Measurements from ENCODE around the gene TMEM204.

Gene TMEM204

DNA sequence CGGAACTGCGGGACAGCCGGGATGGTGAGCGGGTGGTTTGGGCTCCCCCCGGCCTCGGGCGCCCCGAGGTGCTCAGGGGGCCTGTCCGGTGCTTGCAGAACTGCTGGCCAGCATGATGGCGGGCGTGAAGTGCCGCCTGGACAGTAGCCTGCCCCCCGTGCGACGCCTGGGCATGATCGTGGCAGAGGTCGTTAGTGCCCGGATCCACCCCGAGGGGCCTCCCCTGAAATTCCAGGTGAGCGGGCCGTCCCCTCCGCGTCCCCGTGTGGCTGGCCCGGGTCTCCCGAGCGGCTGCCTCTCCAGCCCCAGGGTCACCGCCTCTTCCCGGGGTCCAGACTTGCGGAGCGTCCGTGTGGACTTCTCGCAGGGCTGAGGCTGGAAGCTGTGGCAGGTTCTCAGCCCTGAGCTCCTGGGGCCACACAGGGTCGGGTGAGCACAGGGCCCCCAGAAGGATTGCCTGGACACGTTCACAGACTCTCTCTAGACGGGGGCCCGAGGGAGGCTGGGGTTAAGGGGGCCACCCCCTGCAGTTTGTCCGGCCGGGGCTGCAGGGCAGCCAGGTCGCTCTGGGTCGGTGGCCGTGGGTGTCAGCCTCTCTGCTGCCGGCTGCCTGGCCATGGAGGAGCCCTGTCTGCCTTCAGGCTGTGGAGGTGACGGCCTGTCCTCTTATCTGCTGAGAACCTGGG is 32.9 kb upstream of the TMEM204 start:
- no peak for DNase-seq

DNA sequence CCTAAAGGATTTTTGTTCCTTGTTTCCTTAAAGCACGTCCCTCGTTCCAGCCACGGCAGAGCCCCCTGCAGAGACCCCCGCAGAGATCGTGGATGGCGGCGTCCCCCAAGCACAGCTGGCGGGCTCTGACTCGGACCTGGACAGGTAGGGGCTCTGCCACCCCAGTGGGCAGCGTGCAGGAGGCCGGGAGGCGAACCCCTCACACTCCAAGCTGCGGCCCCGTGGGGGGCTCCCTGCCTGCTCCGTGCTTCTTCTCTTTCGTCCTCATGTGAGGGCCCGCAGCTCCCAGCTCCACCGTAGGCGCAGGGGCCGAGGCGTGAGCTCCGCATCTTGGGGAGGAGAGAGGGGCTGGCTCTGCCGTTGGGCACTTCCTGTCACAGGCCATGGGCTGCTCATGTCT is 31.8 kb upstream of the TMEM204 start:
- DNase-seq: no peak

DNA sequence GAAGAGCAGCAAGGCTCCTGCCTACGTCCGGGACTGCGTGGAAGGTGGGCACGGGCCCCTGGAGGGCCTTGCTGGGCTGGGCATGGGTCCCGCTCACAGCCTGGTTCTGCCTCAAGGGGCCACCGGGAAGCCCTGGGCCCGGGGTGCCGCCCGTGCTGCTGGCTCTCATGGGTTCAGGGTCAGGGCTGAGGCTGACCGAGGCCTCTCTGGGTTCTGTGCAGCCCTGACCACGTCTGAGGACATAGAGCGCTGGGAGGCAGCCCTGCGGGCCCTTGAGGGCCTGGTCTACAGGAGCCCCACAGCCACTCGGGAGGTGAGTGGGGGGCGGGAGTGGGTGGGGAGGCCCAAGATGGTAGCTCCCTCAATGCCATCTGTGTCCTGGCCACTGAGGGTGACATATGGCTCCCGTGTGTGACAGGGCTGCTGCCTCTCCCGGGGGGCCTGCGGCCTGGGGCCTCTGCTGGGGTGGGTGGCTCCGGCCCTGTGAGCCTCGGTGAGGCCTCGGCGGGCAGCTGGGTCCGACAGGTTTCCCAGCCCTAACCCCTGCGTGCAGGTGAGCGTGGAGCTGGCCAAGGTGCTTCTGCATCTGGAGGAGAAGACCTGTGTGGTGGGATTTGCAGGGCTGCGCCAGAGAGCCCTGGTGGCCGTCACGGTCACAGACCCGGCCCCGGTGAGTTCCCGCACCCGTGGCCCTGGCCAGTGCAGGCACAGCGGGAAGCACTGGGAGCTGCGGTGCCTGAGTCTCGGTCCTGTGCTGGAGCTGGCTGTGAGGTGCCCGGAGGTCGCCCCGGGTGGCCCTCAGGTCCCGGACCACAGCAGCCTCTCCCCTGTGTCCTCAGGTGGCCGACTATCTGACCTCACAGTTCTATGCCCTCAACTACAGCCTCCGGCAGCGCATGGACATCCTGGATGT is 31.1 kb upstream of the TMEM204 start:
- no peak for DNase-seq

DNA sequence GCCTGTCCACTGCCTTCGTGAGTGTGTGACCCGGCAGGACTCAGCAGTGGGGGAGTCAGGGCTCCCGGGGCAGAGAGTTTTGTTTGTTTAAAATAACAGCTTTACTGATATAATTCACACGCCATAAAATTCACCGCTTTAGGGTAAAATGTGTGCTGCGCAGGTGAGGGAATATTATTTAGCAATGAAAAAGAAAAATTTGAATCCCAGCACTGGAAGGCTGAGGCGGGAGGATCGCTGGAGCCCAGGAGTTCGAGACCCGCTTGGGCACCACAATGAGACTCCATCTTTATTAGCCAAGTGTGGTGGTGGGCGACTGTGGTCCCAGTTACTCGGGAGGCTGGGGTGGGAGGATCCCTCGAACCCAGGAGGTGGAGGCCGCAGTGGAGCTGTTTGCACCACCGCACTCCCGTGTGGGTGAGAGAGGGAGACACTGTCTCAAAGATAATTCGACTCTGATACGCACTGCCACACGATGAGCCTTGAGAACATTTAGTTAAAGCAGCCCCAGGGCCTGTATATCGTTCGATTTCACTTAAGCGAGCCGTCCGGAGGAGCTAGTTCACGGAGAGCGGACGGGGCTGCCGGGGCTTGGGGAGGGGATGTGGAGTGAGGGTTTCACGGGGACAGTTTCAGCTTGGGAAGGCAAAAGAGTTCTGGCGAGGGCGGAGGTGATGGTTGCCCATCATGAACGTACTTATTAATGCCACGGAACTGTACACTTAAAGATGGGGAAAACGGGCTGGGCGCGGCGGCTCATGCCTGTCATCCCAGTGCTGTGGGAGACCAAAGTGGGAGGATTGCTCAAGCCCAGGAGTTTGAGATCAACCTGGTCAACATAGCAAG is 30.1 kb upstream of the TMEM204 start:
- no peak for DNase-seq

DNA sequence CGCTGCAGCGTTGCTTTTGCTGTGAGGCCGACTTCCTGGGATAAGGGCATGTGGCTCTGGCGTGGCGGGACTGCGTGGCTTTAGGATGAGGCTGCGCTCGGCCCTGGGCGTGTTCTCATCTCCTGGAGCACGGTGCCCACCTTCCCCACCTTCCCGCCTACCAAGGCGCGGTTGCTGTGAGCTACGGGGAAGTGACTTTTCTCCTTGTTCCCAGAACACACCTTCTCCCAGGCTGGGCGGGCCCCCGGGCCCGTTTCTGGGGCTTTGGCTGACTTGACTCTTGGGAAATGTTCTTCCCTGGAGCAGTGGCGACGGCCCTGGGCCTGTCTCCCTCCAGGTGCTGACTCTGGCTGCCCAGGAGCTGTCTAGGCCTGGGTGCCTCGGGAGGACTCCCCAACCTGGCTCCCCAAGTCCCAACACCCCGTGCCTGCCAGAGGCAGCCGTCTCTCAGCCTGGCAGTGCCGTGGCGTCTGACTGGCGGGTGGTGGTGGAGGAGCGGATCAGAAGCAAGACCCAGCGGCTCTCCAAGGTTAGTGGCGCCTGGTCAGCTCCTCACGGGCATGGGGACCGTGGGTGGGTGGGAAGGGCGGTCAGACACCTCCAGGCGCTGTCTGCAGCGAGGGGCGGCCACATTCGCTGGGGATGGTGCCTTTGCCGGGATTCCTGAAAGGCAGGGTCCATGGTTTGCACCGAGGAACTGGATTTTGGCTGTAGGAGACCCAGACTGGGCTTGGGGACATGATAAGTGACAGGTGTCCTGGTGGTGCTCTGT is 28.2 kb upstream of the TMEM204 start:
- no peak for DNase-seq

DNA sequence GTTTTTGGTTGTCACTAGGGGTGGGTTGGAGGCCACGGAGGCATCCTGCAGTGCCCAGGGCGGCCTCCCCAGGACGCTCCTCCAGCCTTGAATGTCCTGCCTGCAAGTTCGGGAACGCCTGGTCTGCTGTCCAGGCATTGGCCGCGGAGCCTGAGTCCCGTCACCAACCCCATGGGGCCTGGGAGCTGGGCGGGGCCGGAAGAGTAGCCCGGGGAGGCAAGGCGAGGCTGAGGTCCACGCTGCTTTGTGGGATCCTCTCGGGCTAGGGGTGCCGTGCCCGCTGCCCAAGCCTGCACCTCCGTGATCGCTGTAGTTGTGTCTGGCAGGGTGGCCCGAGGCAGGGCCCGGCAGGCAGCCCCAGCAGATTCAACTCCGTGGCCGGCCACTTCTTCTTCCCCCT is 27.6 kb upstream of the TMEM204 start:
- DNase-seq: no peak

DNA sequence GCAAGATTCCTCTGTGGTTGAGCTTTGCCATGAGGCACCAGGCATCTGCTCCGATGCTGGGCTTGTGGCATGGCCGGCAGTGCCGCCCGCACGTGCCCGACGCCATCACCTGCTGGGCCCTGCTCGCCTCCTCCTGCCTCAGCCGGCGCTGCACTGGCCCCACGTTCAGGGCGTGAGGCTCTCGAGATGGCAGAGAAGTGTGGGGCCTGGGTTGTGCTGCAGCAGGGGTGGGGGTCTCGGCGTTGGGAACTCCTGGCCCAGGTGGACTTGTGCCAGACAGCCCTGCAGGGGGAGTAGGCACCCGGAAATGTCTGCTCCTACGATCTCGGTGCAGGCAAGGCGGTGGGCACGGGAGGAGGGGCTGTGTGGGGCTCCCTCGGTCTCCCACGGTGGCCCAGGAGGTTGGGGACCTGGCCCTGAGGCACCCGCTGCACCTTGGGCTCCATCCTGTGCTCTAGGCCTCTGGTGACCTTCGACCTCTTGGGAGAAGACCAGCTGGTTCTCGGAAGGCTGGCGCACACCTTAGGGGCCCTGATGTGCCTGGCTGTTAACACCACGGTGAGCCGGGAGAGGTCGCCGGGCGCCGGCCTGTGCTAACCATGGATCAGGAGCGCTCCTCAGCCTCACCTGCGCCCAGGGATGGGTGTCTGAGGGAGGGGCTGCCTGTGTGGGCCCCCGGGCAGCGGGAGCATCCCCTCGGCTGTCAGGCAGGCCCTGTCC is 26.8 kb upstream of the TMEM204 start:
- DNase-seq: no peak

DNA sequence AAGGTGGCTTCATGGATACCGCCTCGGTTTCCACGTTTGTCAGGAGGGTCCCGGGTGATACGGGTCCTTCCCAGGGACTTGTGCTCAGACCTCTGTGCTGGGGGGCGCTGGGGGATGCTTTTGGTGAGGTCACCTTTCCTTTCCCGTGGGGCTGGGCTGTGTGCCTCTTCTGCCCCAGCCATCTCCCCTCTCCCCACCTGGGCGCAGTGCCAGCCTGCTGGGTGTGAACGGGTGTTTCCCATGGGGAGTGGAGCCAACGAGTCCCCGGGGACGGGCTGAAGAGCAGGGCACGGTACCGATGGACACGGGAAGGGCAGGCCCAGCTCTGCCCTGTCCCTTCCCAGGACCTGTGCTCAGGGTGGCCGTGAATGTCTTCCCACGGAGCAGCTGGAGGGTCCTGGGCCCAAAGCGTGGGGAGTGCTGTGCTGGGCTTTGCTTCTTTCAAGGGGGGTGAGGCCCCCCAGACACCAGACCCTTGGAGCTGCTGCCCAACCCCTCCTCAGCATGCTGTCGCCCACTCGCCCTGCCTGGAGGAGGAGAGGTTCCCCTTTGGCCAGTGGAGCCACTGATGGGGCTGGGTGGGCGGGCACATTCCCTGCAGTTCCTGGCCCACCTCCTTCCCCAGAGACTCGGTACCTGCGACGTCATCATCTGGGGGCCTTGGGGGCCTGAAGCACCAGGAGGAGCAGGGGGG is 24.8 kb upstream of the TMEM204 start:
- no peak for DNase-seq

DNA sequence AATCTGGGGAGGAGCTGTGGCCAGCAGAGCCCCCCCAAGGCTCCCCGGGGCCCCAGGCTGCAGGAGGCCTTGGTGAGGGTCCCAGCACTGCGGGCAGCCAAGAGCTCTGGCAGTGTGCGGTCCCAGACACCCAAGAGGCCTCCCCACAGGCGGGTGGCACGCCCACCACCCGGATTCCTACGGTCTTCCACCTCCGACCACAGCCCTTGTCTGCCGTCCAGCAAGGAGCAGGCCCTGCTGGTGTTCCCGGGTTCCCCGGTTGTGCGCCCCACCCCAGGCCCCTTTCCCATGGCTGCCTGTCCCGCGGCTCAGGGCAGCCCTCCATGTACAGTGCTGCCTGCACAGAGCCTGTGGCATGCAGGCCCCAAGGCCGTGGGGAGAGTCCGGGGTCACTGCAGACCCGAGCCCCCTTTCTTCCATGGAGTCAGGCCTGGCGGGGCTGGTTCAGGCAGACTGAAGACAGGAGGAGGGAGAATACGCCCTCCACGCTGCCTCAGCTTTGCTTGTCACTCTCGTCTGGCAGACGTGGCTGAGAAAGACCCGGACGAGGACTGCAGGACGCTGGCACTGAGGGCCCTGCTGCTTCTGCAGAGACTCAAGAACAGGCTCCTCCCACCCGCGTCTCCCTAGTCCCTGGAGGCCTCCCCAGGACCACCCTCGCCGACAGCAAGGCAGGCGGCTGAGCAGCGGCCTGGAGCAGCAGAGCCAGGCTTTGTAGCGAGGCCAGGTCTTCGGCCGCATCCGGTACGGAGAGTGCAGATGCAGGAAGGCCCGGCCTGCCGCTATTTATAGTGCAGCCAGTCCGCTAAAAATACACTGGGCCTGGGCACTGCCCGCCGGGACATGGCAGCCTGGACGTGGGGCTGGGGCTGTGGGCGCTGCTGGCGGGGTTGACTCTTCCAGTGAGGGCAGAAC is 23.9 kb upstream of the TMEM204 start:
- no peak for DNase-seq

DNA sequence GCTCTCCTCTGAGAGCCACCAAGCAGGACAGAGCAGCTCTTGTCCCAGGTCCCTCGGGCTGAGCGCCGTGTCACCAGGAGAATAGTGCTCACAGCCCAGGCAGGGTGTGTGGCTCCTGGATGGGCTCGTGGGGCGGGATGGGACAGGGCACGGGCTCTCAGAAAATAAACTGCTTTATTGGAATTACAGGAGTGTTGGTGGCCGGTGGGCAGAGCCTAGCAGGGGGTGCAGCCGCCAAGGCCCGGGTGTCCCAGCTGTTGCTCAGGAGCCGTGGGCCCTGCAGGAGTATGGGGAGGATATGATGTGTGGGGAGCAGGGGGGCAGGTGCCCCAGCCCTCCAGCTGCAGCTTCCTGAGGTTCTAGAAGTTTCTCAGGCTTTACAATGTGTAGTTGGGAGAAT is 23.2 kb upstream of the TMEM204 start:
- DNase-seq: no peak

DNA sequence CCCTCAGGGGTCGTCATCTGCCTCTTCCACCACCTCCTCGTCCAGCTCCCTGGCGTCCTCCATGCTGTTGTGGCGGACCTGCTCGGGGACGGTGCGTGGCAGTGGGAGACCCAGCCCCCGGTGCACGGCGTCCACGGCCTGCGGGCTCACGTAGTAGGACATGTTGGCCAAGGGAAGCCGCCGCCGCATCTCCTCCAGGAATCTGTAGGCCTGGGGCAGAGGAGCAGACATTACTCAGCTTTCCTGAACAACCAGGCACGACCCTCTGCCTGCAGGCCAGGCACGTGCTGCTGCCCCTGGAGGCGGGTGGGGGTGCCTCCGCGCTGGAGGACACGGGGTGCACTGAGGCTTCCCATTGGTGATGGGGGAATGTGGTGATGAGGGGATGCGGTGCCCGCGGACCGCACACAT is 22.5 kb upstream of the TMEM204 start:
- DNase-seq: no peak

DNA sequence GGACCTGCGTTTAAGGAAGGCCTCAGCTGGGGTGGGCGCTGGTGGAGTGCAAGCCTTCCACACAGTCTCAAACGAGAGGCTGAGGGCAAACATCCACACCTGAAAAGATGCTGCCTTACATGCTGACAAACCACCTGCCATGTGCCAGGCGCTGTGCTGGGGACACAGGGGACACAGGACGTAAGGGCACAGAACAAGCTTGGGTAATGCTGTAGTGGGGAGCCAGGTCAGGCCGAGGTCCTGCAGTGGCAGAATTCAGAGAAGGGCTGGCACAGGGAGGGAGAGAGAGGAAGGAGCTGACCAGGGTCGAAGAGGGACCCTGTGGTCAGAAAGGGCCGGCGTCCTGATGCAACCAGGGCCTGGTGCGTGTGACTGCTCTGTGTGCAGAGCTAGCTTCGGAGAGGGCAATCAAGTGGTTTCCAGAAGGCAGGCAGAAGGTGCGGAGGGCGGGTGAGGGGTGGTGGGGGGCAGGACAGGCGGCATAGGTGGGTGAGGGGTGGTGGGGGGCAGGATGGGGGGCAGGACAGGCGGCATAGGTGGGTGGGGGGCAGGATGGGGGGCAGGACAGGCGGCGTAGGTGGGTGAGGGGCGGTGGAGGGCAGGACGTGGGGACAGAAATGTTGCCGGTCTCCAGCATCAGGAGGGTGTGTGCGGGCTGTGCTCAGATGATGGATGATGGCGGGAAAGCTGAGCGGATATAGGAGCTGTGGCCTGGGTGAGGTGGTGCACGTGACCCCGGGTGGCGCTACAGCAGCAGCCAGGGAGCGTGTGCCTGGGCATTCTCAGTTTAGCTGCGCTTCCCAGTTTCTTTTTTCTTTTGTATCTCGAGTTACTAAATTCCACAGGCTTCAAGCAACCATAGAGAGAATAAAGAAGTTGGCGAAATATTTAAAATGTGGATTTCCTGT is 21.6 kb upstream of the TMEM204 start:
- DNase-seq: no peak

DNA sequence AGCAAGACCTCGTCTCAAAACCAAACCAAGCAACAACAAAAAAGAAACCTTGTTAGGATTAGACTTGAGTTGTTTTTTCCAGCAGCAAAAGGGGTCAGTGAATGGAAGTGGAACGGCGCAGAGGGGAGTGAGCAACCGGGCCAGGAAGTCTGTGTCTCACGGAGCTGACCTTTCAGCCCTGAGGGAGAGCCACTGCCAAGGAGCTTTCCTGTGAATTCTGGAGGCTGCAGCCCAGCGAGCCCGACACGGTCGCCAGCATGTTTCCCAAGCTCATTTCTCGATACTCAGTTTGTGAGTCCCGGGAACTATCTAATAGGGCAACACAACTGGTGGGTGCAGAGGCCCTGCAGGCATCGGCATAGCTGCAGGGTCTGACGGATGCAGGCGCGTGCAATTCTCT is 20.7 kb upstream of the TMEM204 start:
- DNase-seq: no peak

DNA sequence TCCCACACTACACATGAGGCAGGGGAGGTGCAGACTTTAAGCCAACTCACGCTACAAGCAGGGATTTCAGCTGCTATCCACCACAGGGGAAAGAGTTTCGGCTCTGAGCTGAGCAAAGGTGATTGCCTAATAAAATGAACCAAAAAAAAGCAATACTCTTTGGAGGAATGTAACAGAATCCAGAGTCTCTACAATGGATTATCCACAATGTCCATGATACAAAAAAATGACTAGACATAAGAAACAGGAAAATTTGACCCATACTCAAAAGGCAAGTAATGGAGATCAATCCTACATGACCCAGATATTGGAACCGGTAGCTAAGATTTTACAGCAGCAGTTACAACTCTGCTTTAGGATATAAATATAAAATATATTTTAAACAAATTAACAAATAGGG is 19.0 kb upstream of the TMEM204 start:
- no peak for DNase-seq

DNA sequence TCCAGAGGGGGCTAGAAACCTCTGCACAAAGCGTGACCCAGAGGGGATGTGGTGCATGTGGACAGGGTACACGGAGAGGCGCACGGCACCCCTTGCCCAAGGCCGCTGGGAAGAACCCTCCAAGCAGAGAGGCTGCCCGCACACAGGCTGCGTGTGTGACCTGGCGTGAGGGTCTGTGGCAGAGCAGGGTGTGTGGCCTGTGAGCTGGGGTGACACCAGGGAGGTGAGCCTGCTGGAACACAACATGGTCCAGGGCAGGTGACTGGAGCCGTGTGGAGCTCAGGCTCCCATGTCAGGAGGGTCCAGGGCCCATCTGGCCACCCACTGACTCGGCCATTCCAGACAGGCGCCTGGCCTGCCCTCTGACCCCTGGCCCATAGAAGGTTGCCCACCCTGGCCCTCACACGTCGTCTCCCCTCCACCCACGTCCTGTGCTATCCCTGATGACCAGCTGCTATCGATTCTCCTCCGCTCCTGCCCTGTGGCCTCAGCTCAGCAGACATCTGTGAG is 14.8 kb upstream of the TMEM204 start:
- no peak for DNase-seq

DNA sequence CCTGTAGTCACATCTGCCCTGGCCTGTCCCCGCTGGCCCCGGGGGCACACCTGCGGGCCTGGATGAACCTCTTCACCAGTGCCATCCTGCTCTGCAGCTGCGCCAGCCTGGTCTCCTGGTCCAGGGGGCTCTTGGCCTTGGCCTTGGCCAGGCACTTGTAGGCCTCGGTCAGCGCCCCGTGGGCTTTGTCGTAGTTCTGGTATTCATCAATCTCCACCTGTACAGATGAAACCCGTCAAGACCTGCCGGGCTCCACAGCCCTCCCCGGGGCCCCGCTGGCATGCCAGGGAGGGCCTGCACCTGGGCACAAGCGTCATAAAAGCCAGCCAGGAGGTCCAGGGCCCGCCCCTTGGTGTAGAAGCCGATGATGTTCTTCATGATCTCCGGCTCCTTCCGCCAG is 13.6 kb upstream of the TMEM204 start:
- no peak for DNase-seq

DNA sequence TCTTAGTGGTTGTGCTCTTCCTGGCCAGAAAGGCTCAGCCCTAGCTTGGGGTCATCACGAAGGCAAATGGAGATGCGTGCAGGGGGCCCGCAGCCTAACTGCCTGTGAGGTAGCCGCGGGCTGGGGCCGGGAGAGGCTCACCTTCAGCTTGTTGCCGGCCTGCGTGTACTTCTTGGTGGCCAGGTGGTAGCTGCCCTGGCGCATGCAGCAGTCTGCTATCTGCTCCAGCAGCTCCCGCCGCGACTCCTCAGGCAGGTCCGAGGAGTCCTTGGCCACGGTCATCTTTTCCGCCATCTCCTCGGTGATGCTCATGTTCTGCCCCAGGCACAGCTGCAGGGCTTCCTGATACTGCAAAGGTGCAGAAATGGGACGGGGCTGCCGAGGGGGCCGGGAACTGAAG is 13.0 kb upstream of the TMEM204 start:
- DNase-seq: no peak

DNA sequence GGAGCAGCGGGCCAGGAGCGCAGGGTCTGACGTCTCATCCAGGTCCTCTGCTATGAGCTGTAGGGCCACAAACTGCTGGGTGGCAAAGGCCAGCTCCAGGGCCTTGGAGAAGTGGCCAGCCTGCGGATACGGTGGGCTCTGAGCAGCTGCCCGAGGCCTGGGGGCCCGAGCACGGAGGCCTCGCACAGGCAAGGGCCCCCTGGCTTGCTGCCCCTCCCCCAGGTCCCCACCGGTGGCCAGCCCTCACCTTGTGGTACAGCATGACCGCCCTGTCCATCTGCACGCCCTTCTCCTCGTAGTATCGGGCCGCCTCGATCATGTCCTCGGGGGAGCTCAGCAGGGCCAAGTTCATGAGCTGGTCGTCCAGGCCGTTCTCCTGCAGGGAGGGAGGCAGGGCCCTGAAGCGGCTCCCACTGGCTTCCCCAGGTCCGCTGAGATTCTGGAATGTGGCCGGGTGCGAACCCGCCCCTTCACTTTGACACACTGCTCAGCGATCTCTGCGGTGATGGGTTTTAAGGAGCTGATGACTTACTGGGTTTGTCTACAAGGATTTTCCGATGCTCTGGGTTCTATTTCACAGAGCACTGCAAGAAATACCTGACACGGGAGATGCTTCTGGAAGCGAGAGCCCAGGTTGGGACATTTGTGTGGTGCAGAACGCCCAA is 9.8 kb upstream of the TMEM204 start:
- no peak for DNase-seq
